ENCODE measurements around the gene HSF4.

Gene HSF4

GRCh38 chr16:67154578-67155294 is 9.8 kb upstream of the HSF4 start:
- no peaks in the 10 kb centered on the region for H3K9me3 ChIP-seq (ENCODE audit: severe bottlenecking)
- ATAC-seq (ENCODE audit: low read depth) = no peak
- no peaks in the 10 kb centered on the region for H3K4me1 ChIP-seq (ENCODE audit: insufficient read depth, poor library complexity, severe bottlenecking)
- TF ChIP-seq CTCF (IDR thresholded peaks at IDR 0.05; ENCODE audit: poor library complexity, severe bottlenecking) = no peak
- peak; percentile 64 for DNase-seq (ENCODE audit: low spot score)
- no peak overlapping the region for H3K4me3 ChIP-seq (ENCODE audit: severe bottlenecking)
- no peaks in the 10 kb centered on the region for H3K27me3 ChIP-seq (ENCODE audit: insufficient read depth, poor library complexity, severe bottlenecking)
- H3K36me3 ChIP-seq (ENCODE audit: low read depth) = no peaks in the 10 kb centered on the region
- H3K27ac ChIP-seq (ENCODE audit: poor library complexity, severe bottlenecking) = no peak overlapping the region

GRCh38 chr16:67155295-67156142 is 9.0 kb upstream of the HSF4 start:
- no peak overlapping the region for H3K27ac ChIP-seq (ENCODE audit: poor library complexity, severe bottlenecking)
- no peaks in the 10 kb centered on the region for H3K4me1 ChIP-seq (ENCODE audit: insufficient read depth, poor library complexity, severe bottlenecking)
- no peaks in the 10 kb centered on the region for H3K9me3 ChIP-seq (ENCODE audit: severe bottlenecking)
- H3K4me3 ChIP-seq (ENCODE audit: severe bottlenecking) = no peak overlapping the region
- ATAC-seq (ENCODE audit: low read depth) (peak; percentile 59), DNase-seq (ENCODE audit: low spot score) (peak; percentile 55)
- no peaks in the 10 kb centered on the region for H3K36me3 ChIP-seq (ENCODE audit: low read depth)
- no peaks in the 10 kb centered on the region for H3K27me3 ChIP-seq (ENCODE audit: insufficient read depth, poor library complexity, severe bottlenecking)
- peak; percentile 98 for TF ChIP-seq CTCF (IDR thresholded peaks at IDR 0.05; ENCODE audit: poor library complexity, severe bottlenecking)

- no peak for TF ChIP-seq CTCF (IDR thresholded peaks at IDR 0.05; ENCODE audit: poor library complexity, severe bottlenecking)
- peak; percentile 49 for DNase-seq (ENCODE audit: low spot score)
- no peaks in the 10 kb centered on the region for H3K27me3 ChIP-seq (ENCODE audit: insufficient read depth, poor library complexity, severe bottlenecking)
- no peak overlapping the region for H3K27ac ChIP-seq (ENCODE audit: poor library complexity, severe bottlenecking)
- H3K4me1 ChIP-seq (ENCODE audit: insufficient read depth, poor library complexity, severe bottlenecking) = no peaks in the 10 kb centered on the region
- no peak overlapping the region for H3K4me3 ChIP-seq (ENCODE audit: severe bottlenecking)
- H3K36me3 ChIP-seq (ENCODE audit: low read depth) = no peaks in the 10 kb centered on the region
- H3K9me3 ChIP-seq (ENCODE audit: severe bottlenecking) = no peaks in the 10 kb centered on the region
- ATAC-seq (ENCODE audit: low read depth) = no peak
These were observed 8.3 kb upstream of the HSF4 start for GRCh38 chr16:67156143-67156844.

GRCh38 chr16:67157106-67157748 is 7.3 kb upstream of the HSF4 start:
- Histone ChIP-seq H3K4me3 (ENCODE audit: severe bottlenecking) (no peak overlapping the region), H3K9me3 (ENCODE audit: severe bottlenecking) (no peaks in the 10 kb centered on the region), H3K36me3 (ENCODE audit: low read depth) (no peaks in the 10 kb centered on the region), H3K27ac (ENCODE audit: poor library complexity, severe bottlenecking) (no peak overlapping the region), H3K27me3 (ENCODE audit: insufficient read depth, poor library complexity, severe bottlenecking) (no peaks in the 10 kb centered on the region), H3K4me1 (ENCODE audit: insufficient read depth, poor library complexity, severe bottlenecking) (no peaks in the 10 kb centered on the region)
- TF ChIP-seq CTCF (IDR thresholded peaks at IDR 0.05; ENCODE audit: poor library complexity, severe bottlenecking) = no peak
- ATAC-seq (ENCODE audit: low read depth) = no peak
- no peak for DNase-seq (ENCODE audit: low spot score)
